NCI-H748 (cell line): ENCODE measurements around the gene IQUB.
"Not testable (repeated sequence)": the region's sequence is repeated elsewhere in the genome, so short reads cannot be mapped to it uniquely, and the experiment has no call there.

Source experiments
- DNase-seq: peaks from one replicate; lab custom pipeline; 2025; ENCODE audit not compliant: unreplicated experiment; lab: John Stamatoyannopoulos, UW

The IQUB gene

GRCh38 chr7:123423622-123424021, 110.8 kb downstream of the IQUB start:
- DNase-seq = no peak

GRCh38 chr7:123417580-123417979, 116.8 kb downstream of the IQUB start:
- no peak for DNase-seq

- DNase-seq = no peak
These were observed 118.8 kb downstream of the IQUB start for GRCh38 chr7:123415625-123416024.

GRCh38 chr7:123410273-123410904, 124.0 kb downstream of the IQUB start:
- no peak for DNase-seq

- DNase-seq = not testable (repeated sequence)
These were observed 126.4 kb downstream of the IQUB start for GRCh38 chr7:123407951-123408350.
